Calu3 (cell line): Measurements from ENCODE around the gene GFRA4. TPM values are rescaled to one million over a fixed set of nuclear protein-coding genes. Genes with fewer than 3 reads are reported as not detected.

Experiments
- BruUV-seq: library from RNA; stranded (reverse); fragments of 400-500 nt; replicated peaks from 2 replicates; lab custom pipeline; 2021; lab: Mats Ljungman, UMichigan
- CTCF ChIA-PET: fragments of 300-600 bp; sonication (Branson Sonifier 250); formaldehyde crosslinking; loops from one replicate; lab custom pipeline; 2022; ENCODE audit warnings: antibody characterized with exemption; lab: Charles Lee
- DNase-seq: peaks from one replicate; pipeline ENCODE4 v3.0.0; 2022
- H3K27ac Mint-ChIP-seq: one replicate; pipeline ENCODE4 v1.8.0; 2022; ENCODE audit warnings: mixed read lengths; ENCODE audit not compliant: unreplicated experiment
- H3K27me3 Mint-ChIP-seq: one replicate; pipeline ENCODE4 v1.8.0; 2022; ENCODE audit warnings: mixed read lengths; ENCODE audit not compliant: unreplicated experiment
- H3K36me3 Mint-ChIP-seq: one replicate; pipeline ENCODE4 v1.8.0; 2022; ENCODE audit warnings: mild to moderate bottlenecking, moderate library complexity, mixed read lengths; ENCODE audit not compliant: insufficient read depth, unreplicated experiment
- H3K4me1 Mint-ChIP-seq: one replicate; pipeline ENCODE4 v1.8.0; 2022; ENCODE audit warnings: mild to moderate bottlenecking, low read depth, mixed read lengths; ENCODE audit not compliant: unreplicated experiment
- H3K4me3 Mint-ChIP-seq: one replicate; pipeline ENCODE4 v1.8.0; 2022; ENCODE audit warnings: mild to moderate bottlenecking, low read depth, moderate library complexity, mixed read lengths; ENCODE audit not compliant: unreplicated experiment
- H3K9me3 Mint-ChIP-seq: one replicate; pipeline ENCODE4 v1.8.0; 2022; ENCODE audit warnings: low read depth, mixed read lengths; ENCODE audit not compliant: unreplicated experiment
- CTCF ChIP-seq: fragments of 200-600 bp; IDR thresholded peaks from one replicate; pipeline ENCODE4 v1.8.0; 2022; ENCODE audit warnings: antibody characterized with exemption; ENCODE audit not compliant: unreplicated experiment
- intact Hi-C: fragments of 100-400 bp; cut with micrococcal nuclease; formaldehyde crosslinking; loops from one replicate; pipeline ENCODE4 v1.10.0; 2022; ENCODE audit not compliant: unreplicated experiment
- total RNA-seq: library from RNA; stranded (reverse); gene quantifications from 2 replicates; pipeline ENCODE4 v1.2.3, GENCODE V29; 2022

GFRA4 gene
- total RNA-seq, 1 experiment from 2014 or later = not detected

GRCh38 chr20:3647473-3647872 lies 15.7 kb downstream of the GFRA4 start:
- Mint-ChIP-seq H3K36me3 (peaks cover 2% of the 10 kb centered on the region), H3K4me1 (no peaks in the 10 kb centered on the region), H3K4me3 (no peak overlapping the region), H3K27ac (no peak overlapping the region), H3K9me3 (no peaks in the 10 kb centered on the region), H3K27me3 (no peaks in the 10 kb centered on the region)
- no TSS peak for BruUV-seq
- no peak for DNase-seq
- no peak for TF ChIP-seq CTCF
- CTCF ChIA-PET = interaction anchor here (0.6 kb wide), 1 partner anchor 673 kb away, joined by 6 read pairs; no protein-coding TSS in a partner anchor
- intact Hi-C loops = no loop called here

GRCh38 chr20:3646651-3647050 lies 16.5 kb downstream of the GFRA4 start:
- CTCF ChIA-PET = no interaction called here
- H3K27me3 Mint-ChIP-seq = no peaks in the 10 kb centered on the region
- no peak for DNase-seq
- H3K36me3 Mint-ChIP-seq = peaks cover 6% of the 10 kb centered on the region
- no peak overlapping the region for H3K27ac Mint-ChIP-seq
- no peak for TF ChIP-seq CTCF
- no TSS peak for BruUV-seq
- H3K9me3 Mint-ChIP-seq = no peaks in the 10 kb centered on the region
- H3K4me1 Mint-ChIP-seq = no peaks in the 10 kb centered on the region
- intact Hi-C loops = no loop called here
- H3K4me3 Mint-ChIP-seq = no peak overlapping the region

GRCh38 chr20:3646067-3646440 lies 17.1 kb downstream of the GFRA4 start:
- no peaks in the 10 kb centered on the region for H3K27me3 Mint-ChIP-seq
- BruUV-seq = no TSS peak
- H3K4me1 Mint-ChIP-seq = no peaks in the 10 kb centered on the region
- CTCF ChIA-PET = interaction anchor here (0.7 kb wide), 1 partner anchor 64 kb away, joined by 3 read pairs; no protein-coding TSS in a partner anchor
- H3K36me3 Mint-ChIP-seq = peaks cover 6% of the 10 kb centered on the region
- DNase-seq = no peak
- H3K27ac Mint-ChIP-seq = no peak overlapping the region
- no peaks in the 10 kb centered on the region for H3K9me3 Mint-ChIP-seq
- no peak overlapping the region for H3K4me3 Mint-ChIP-seq
- intact Hi-C loops = no loop called here
- TF ChIP-seq CTCF = no peak

GRCh38 chr20:3645309-3646066 lies 17.7 kb downstream of the GFRA4 start:
- no peak for TF ChIP-seq CTCF
- intact Hi-C loops = no loop called here
- H3K27ac Mint-ChIP-seq = no peak overlapping the region
- CTCF ChIA-PET = interaction anchor here (0.7 kb wide), 1 partner anchor 65 kb away, joined by 3 read pairs; no protein-coding TSS in a partner anchor
- H3K4me1 Mint-ChIP-seq = no peaks in the 10 kb centered on the region
- no peak for DNase-seq
- peaks cover 6% of the 10 kb centered on the region for H3K36me3 Mint-ChIP-seq
- H3K4me3 Mint-ChIP-seq = no peak overlapping the region
- H3K9me3 Mint-ChIP-seq = peaks cover 3% of the 10 kb centered on the region
- no TSS peak for BruUV-seq
- no peaks in the 10 kb centered on the region for H3K27me3 Mint-ChIP-seq
